ENCODE measurements around the gene RBMS1.
A peak's percentile ranks its signal among the peaks of the same experiment; 100 is the strongest.
"Not testable (repeated sequence)": the region's sequence is repeated elsewhere in the genome, so short reads cannot be mapped to it uniquely, and the experiment has no call there.

RBMS1 gene

DNA sequence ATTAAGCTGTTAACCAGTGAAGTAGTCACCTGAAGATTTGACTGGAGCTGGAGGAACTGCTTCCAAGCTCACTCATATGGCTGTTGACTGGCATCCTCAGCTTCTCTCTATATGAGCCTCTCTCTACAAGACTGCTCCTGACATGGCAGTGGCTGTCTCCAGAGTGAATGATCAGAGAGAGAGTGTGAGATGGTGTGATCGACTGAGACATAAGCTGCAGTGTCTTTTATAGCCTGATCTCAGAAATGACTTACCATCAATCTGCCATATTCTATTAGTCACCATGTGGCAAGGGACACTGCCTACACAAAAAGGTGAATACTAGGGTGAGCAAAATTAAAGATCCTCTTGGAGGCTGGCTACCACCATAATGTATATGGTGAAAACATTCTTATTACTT is 7.8 kb upstream of the RBMS1 start:
- no peaks in the 10 kb centered on the region for H3K27me3 ChIP-seq (ENCODE audit: low read depth, low read length)
- H3K9me3 ChIP-seq (ENCODE audit: control insufficient read depth in 1 of 2, low read length in 2 of 2) = no peaks in the 10 kb centered on the region
- no peak overlapping the region for H3K4me3 ChIP-seq (ENCODE audit: low read depth in 1 of 2, low read length in 2 of 2)
- no peak overlapping the region for H3K27ac ChIP-seq (ENCODE audit: low read length)
- H3K4me1 ChIP-seq (ENCODE audit: control insufficient read depth in 1 of 2, insufficient read depth in 2 of 2, low read length in 2 of 2) = peaks cover 0 to 4% of the 10 kb centered on the region in 2 donors
- H3K36me3 ChIP-seq (ENCODE audit: control insufficient read depth in 1 of 2, insufficient read depth in 2 of 2, low read length in 2 of 2) = no peaks in the 10 kb centered on the region

DNA sequence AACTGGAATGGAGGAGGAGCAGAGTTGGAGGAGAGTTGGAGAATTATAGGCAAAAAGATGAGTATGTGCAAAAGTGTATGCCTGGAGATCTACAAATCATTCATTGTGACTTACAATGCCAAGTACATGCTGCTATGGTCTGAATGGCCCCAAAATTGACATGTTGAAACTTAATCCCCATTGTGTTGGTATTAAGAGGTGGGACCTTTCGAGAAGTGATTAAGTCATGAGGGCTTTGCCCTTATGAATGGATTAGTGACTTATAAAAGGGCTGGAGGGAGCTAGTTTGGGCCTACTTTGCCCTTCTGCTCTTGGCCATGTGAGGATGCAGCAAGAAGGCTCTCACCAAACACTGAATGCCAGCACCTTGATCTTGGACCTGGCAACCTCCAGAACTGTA is 6.3 kb upstream of the RBMS1 start:
- H3K4me3 ChIP-seq (ENCODE audit: low read depth in 1 of 2, low read length in 2 of 2) = no peak overlapping the region
- no peaks in the 10 kb centered on the region for H3K4me1 ChIP-seq (ENCODE audit: control insufficient read depth in 1 of 2, insufficient read depth in 2 of 2, low read length in 2 of 2)
- no peak overlapping the region for H3K27ac ChIP-seq (ENCODE audit: low read length)
- H3K27me3 ChIP-seq (ENCODE audit: low read depth, low read length) = no peaks in the 10 kb centered on the region
- no peaks in the 10 kb centered on the region for H3K9me3 ChIP-seq (ENCODE audit: control insufficient read depth in 1 of 2, low read length in 2 of 2)
- H3K36me3 ChIP-seq (ENCODE audit: control insufficient read depth in 1 of 2, insufficient read depth in 2 of 2, low read length in 2 of 2) = no peaks in the 10 kb centered on the region

DNA sequence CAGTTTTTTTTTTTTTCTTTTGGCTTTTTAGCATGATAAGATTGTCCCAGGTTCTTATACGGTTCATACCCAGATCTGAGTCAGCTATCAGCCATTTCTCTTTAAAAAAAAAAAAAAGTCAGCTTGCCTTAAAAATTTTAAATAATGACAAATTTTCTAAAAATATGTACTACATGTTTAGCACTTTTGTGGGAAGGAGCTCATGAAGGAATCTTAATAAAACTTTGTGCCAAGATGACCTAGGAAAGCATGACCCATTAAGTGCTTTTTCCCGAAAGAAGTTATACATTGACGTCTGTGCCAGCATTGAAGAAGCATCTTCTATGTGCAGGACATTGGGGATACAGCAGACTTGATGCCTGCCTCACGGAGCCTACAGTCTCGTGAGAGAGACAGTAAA is 4.5 kb upstream of the RBMS1 start:
- Histone ChIP-seq H3K27ac (ENCODE audit: low read length) (no peak overlapping the region), H3K4me3 (ENCODE audit: low read depth in 1 of 2, low read length in 2 of 2) (no peak overlapping the region), H3K4me1 (ENCODE audit: control insufficient read depth in 1 of 2, insufficient read depth in 2 of 2, low read length in 2 of 2) (no peaks in the 10 kb centered on the region), H3K9me3 (ENCODE audit: control insufficient read depth in 1 of 2, low read length in 2 of 2) (no peaks in the 10 kb centered on the region), H3K27me3 (ENCODE audit: low read depth, low read length) (no peaks in the 10 kb centered on the region), H3K36me3 (ENCODE audit: control insufficient read depth in 1 of 2, insufficient read depth in 2 of 2, low read length in 2 of 2) (peaks cover 0 to 1% of the 10 kb centered on the region in 2 donors)

DNA sequence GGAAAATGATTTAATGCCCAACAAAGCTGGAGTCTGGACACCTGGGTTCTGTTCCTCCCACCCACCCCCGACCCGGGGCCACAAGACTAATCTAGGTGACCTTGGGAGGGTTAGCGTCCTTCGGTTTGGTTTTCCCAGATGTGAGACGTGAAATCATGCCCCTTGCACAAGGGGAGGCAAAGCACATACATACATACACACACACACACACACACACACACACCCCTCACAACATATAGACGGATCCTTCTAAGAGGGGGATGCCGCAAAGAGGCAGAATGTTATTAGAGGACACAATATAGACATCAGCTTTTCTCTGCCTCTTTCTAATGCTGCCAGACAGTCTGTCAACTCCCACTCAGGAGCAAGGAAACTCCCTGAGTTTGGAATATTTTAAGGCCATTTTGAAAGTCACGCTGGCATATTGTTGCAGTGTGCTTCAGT is 616 bp upstream of the RBMS1 start:
- Histone ChIP-seq H3K27ac (ENCODE audit: low read length) (peak overlapping the region; percentile 65), H3K9me3 (ENCODE audit: control insufficient read depth in 1 of 2, low read length in 2 of 2) (no peaks in the 10 kb centered on the region), H3K4me1 (ENCODE audit: control insufficient read depth in 1 of 2, insufficient read depth in 2 of 2, low read length in 2 of 2) (peaks cover 0 to 10% of the 10 kb centered on the region in 2 donors), H3K36me3 (ENCODE audit: control insufficient read depth in 1 of 2, insufficient read depth in 2 of 2, low read length in 2 of 2) (peaks cover 0 to 11% of the 10 kb centered on the region in 2 donors), H3K4me3 (ENCODE audit: low read depth in 1 of 2, low read length in 2 of 2) (peak overlapping the region; percentile 88 to 91), H3K27me3 (ENCODE audit: low read depth, low read length) (no peaks in the 10 kb centered on the region)

DNA sequence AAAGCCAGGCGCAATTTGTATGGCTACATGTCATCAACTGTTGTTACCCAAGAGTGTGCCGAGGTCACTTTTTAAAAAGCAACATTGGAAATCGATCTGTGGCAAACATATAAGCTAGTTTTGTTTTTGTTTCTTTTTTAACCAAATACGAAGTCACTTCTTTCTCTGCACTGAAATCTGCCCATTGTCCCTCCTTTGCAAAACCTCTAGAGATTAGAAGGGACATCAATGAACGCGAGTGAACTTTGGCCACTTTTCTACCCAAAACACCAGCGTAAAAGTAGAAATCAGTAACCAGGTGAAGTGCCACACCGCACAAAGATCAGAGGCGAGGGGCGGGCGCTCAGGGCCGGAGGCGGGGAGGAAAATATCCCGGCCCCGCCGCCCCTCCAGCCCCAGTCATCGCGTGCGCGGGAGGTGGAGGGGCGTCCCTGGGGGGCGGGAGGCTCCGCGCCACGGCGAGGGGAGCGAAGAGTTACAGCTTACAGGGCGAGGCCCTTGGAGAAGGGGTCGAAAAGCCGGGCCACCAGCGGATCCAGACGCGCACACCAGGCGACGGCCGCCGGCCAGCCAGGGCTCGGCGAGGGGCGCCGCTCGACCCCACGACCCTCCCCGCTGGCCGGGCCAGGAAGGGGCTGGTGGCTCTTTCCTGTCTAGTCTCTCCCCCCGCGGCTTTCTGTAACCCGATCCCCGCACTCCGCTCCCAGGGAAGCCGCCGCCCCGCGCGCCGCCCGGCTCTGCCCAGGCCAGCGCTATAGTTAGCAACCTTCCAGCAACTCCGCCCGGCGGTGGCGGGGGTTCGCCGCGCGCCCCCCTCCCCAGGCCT is 993 bp downstream of the RBMS1 start:
- Histone ChIP-seq H3K4me1 (ENCODE audit: control insufficient read depth in 1 of 2, insufficient read depth in 2 of 2, low read length in 2 of 2) (peaks cover 0 to 11% of the 10 kb centered on the region in 2 donors), H3K27me3 (ENCODE audit: low read depth, low read length) (no peaks in the 10 kb centered on the region), H3K27ac (ENCODE audit: low read length) (peak overlapping the region; percentile 96), H3K9me3 (ENCODE audit: control insufficient read depth in 1 of 2, low read length in 2 of 2) (no peaks in the 10 kb centered on the region), H3K36me3 (ENCODE audit: control insufficient read depth in 1 of 2, insufficient read depth in 2 of 2, low read length in 2 of 2) (peaks cover 0 to 11% of the 10 kb centered on the region in 2 donors), H3K4me3 (ENCODE audit: low read depth in 1 of 2, low read length in 2 of 2) (peak overlapping the region; percentile 88 to 91)

DNA sequence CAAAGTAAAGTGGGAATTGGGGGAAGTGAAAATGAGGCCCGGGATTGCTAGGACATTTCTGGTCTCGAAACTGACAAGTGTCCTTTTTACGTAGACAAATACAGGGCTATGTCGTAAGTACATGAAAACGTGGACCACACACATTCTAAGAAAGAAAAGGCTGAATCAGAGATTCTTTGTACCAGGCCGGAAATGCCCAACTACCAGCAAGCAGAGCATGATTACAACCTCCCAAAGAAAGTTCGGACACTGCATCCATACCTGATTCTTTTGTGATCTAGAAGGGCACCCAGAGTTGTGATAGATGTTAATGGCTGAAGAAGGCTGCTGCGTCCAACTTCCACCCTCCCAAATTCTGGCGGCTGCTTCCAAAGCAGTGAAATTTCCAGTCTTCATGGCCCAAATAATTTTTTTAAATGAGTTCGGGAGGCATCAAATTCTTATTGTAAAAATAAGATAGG is 1.7 kb downstream of the RBMS1 start:
- peak overlapping the region; percentile 88 to 91 for H3K4me3 ChIP-seq (ENCODE audit: low read depth in 1 of 2, low read length in 2 of 2)
- H3K4me1 ChIP-seq (ENCODE audit: control insufficient read depth in 1 of 2, insufficient read depth in 2 of 2, low read length in 2 of 2) = peaks cover 0 to 17% of the 10 kb centered on the region in 2 donors

DNA sequence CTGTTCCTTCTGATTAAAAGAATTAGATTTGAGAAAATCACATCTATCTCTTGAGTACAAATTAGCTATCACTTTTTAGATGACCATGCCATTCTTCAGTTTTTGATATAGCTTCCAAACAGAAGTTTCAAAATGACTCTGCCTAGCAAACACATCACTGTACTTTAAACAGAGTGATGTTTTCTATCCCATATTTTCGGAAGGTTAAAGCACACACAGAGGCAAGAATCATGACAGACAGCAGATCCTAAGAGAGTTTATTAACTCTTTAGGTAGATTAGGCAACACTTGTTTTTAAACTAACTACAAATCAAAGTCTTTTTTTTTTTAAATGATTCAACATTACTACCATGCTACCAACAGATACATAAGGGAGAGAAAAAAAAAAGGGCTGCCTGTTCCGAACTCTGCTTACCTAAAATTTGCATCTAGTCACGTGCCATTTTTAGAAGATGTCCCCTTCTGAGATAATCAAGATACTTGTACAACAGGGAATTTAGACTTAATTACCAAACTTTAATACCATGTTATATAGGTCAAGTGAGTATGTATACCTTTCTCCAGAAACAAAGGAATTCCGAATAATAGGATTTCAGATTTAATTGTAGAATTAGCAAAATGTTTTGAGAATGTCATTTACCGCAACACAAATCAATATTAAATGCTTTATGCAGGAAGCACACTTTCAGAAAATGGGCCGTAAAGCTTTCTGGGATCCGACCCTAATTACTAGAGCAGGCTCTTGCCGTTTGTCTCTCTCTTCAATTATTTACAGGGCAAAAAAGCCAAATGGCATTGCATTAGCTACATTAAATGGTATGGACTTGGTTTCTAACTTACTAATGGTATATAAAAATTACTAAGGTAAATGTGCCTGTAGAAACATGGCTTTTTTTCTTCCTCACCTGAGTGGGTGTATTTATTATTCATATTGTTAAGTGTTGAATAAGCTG is 2.6 kb downstream of the RBMS1 start:
- no peaks in the 10 kb centered on the region for H3K27me3 ChIP-seq (ENCODE audit: low read depth, low read length)
- H3K27ac ChIP-seq (ENCODE audit: low read length) = peak overlapping the region; percentile 96
- peaks cover 0 to 17% of the 10 kb centered on the region in 2 donors for H3K4me1 ChIP-seq (ENCODE audit: control insufficient read depth in 1 of 2, insufficient read depth in 2 of 2, low read length in 2 of 2)
- H3K36me3 ChIP-seq (ENCODE audit: control insufficient read depth in 1 of 2, insufficient read depth in 2 of 2, low read length in 2 of 2) = peaks cover 0 to 11% of the 10 kb centered on the region in 2 donors
- peak overlapping the region; percentile 88 to 91 for H3K4me3 ChIP-seq (ENCODE audit: low read depth in 1 of 2, low read length in 2 of 2)
- H3K9me3 ChIP-seq (ENCODE audit: control insufficient read depth in 1 of 2, low read length in 2 of 2) = no peaks in the 10 kb centered on the region

More for the DNA sequence above, 1.7 kb downstream of the RBMS1 start:
- no peaks in the 10 kb centered on the region for H3K27me3 ChIP-seq (ENCODE audit: low read depth, low read length)
- H3K9me3 ChIP-seq (ENCODE audit: control insufficient read depth in 1 of 2, low read length in 2 of 2) = no peaks in the 10 kb centered on the region
- peak overlapping the region; percentile 96 for H3K27ac ChIP-seq (ENCODE audit: low read length)
- peaks cover 0 to 11% of the 10 kb centered on the region in 2 donors for H3K36me3 ChIP-seq (ENCODE audit: control insufficient read depth in 1 of 2, insufficient read depth in 2 of 2, low read length in 2 of 2)

DNA sequence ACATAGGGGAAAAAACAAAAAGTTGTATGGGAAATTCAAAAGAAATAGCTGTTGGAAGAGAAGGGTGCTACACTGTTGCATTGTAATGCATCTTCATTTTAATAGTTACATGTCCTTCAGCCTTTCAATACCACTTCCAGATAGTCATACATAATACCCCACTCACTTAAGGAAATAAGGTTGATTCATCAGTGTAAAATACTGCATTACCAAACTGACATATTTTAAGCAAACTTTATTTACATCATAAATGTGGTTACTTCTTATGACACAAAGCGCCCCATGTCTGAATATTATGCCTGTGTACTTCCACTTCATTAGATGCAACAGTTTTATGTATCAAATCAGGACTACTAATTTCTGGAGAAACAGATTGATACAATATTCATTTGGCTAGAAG is 4.5 kb downstream of the RBMS1 start:
- Histone ChIP-seq H3K27ac (ENCODE audit: low read length) (no peak overlapping the region), H3K4me1 (ENCODE audit: control insufficient read depth in 1 of 2, insufficient read depth in 2 of 2, low read length in 2 of 2) (peaks cover 0 to 17% of the 10 kb centered on the region in 2 donors), H3K9me3 (ENCODE audit: control insufficient read depth in 1 of 2, low read length in 2 of 2) (no peaks in the 10 kb centered on the region), H3K4me3 (ENCODE audit: low read depth in 1 of 2, low read length in 2 of 2) (no peak overlapping the region), H3K27me3 (ENCODE audit: low read depth, low read length) (no peaks in the 10 kb centered on the region), H3K36me3 (ENCODE audit: control insufficient read depth in 1 of 2, insufficient read depth in 2 of 2, low read length in 2 of 2) (peaks cover 0 to 11% of the 10 kb centered on the region in 2 donors)

DNA sequence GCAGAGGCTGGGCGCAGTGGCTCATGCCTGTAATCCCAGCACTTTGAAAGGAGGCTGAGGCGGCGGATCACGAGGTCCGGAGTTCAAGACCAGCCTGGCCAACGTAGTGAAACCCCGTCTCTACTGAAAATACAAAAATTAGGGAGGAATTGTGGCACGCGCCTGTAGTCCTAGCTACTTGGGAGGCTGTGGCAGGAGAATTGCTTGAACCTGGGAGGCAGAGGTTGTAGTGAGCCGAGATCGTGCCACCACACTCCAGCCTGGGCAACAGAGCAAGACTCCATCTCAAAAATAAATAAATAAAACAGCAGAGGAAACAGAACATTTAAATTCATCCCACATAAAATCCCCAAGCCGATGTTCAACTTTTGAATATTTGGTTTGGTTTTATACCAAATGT is 5.3 kb downstream of the RBMS1 start:
- not testable (repeated sequence) for H3K9me3 ChIP-seq (ENCODE audit: control insufficient read depth in 1 of 2, low read length in 2 of 2); H3K4me3 ChIP-seq (ENCODE audit: low read depth in 1 of 2, low read length in 2 of 2); H3K27ac ChIP-seq (ENCODE audit: low read length); H3K27me3 ChIP-seq (ENCODE audit: low read depth, low read length)
- peaks cover 0 to 11% of the 10 kb centered on the region in 2 donors for H3K36me3 ChIP-seq (ENCODE audit: control insufficient read depth in 1 of 2, insufficient read depth in 2 of 2, low read length in 2 of 2)
- peaks cover 0 to 17% of the 10 kb centered on the region in 2 donors for H3K4me1 ChIP-seq (ENCODE audit: control insufficient read depth in 1 of 2, insufficient read depth in 2 of 2, low read length in 2 of 2)

DNA sequence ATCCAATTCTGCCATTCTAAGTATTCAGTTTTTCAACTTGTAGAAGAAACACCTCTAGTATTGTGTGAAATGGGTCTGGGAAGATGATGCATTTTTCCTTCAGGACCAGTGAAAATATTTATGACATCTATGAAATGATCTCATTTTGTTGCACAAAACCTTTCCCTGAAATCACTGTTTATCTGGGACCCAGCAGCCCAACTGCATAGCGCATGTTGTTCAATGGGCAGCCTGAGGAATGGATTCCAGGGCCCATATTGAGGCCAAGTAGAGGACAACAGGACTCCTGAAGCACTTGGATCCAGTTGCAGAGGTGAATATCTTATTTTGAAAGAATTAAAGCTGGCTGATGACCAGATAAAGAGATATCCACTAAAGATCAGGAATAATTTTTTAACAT is 7.3 kb downstream of the RBMS1 start:
- Histone ChIP-seq H3K27ac (ENCODE audit: low read length) (no peak overlapping the region), H3K4me1 (ENCODE audit: control insufficient read depth in 1 of 2, insufficient read depth in 2 of 2, low read length in 2 of 2) (peaks cover 0 to 15% of the 10 kb centered on the region in 2 donors), H3K9me3 (ENCODE audit: control insufficient read depth in 1 of 2, low read length in 2 of 2) (no peaks in the 10 kb centered on the region), H3K4me3 (ENCODE audit: low read depth in 1 of 2, low read length in 2 of 2) (no peak overlapping the region), H3K36me3 (ENCODE audit: control insufficient read depth in 1 of 2, insufficient read depth in 2 of 2, low read length in 2 of 2) (no peaks in the 10 kb centered on the region), H3K27me3 (ENCODE audit: low read depth, low read length) (no peaks in the 10 kb centered on the region)

Measured in muscle layer of duodenum (tissue), 2 donors.